NCI-H2227 (cell line): ENCODE measurements around the gene FSTL4.

Experiments used
- DNase-seq: peaks from one replicate; lab custom pipeline; 2025; ENCODE audit not compliant: unreplicated experiment; lab: John Stamatoyannopoulos, UW

Gene FSTL4

DNA sequence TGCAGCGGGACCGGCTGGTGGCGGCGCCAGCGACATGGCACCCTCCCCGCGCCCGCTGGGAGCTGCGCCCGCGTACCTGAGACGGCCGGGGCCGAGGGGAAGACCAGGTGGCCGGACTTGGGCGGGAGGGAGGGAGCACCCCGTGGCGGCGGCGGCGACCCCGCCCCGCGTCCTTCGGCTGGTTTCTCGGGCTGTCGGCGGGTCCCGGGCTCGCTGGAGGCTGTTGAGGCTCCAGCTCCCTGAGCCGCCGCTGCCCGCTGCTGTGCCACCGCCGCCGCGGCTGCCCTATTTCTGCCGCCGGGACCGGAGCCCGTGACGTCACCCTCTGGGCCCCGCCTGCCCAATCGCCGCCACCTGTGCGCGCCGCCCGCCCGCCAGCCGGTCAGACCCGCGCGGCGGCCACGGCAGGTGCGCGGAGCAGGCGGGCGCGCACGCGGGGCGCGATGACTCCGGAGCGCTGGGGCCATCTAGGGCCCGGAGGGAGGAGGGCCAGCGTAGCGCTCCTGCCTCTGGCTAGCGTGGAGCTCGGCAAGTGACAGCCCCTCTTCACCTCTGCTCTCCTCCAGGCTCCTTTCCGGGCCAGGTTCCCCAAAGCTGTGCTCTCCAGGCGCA, at the start of gene FSTL4:
FSTL4 (minus strand) TSS at position 293 of the 612 bp plus-strand sequence.
- peak; percentile 68 for DNase-seq

DNA sequence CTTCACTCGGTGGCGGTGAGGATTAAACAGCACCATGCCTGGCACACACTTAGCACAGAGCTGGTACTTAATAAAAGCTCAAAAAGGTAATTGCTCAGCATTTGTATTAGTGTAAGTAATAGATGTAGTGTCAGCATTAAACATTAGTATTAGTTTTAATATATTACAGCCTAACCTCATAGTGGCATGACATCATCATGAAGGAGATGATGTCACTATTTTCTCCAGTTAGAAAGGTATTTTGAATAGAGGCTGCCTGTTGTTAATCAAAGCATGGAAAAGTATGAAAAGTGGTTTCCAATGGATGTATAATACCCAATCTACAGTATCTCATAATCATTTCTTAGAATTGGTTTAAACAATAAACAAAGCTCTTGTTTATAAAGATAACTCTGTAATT, 49.0 kb upstream of the FSTL4 start:
- DNase-seq = no peak

DNA sequence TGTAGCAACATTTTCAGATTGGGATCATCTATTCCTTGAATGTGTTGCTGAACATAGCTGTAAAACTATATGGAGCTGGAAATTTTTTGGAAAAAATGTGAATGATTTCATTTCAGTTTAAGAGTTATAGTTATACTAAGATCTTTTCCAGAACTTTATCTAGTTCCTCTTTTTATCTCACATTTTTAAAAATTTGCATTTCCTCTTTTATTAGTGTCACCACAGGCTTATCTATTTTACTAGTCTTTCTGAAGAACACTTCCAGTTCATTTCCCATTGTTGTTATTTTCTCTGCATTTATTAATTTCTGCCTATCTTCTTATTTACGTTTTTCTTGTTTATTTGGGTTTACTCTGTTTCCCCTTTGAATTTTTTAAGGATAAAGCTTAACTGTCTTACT, 46.0 kb upstream of the FSTL4 start:
- no peak for DNase-seq

DNA sequence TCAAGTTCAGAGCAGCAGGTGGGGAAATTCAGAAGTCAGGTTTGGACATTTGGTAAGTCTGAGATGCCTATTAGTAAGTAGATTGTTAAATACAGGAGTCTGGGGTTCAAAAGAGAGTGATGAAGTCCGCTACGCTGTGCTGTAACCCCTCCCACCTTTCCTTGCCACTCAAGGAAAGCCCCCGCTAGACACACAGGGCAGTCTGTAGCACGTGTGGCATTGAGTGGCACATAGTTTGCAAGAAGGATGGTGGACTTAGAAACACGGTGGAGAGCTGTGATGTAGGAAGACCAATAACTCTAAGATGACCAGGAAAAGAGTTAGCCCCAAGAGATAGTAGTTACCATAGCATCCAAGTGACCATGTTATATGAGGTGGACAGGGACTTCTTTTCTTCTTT, 44.7 kb upstream of the FSTL4 start:
- no peak for DNase-seq

- no peak for DNase-seq
Measured at GRCh38 chr5:133655966-133656365, 43.6 kb upstream of the FSTL4 start.

GRCh38 chr5:133653760-133654049, 41.4 kb upstream of the FSTL4 start:
- DNase-seq = no peak

- DNase-seq = no peak
Measured at GRCh38 chr5:133652951-133653759, 40.8 kb upstream of the FSTL4 start.

GRCh38 chr5:133644000-133644865, 31.9 kb upstream of the FSTL4 start:
- DNase-seq = no peak

GRCh38 chr5:133643365-133643764, 31.0 kb upstream of the FSTL4 start:
- no peak for DNase-seq

DNA sequence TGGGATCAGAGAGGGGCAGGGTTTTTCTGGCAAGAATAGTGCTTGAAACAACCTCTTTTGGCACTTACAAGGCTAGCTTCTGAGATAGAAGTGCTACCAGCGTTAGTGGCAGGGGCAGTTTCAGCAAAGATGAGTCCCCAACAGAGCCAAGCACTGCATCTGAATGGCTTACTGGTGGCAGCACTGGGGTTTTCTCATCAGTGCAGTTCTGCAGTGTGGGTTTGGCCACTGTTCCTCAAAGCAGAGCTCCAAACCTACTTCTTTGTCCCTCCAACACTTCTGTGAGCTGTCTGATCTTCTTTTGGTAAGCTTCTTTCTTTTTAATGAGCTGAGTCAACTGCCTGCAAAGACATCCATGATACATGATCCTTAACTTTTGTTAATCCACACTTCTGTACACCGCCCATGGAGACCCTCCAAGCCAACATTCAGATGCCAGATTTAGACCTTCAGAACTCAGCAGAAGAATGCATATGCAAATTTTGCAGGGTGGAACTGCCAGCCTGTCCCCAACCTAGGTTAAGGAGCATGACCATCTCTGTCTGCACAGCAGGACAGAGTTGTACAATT, 29.9 kb upstream of the FSTL4 start:
- DNase-seq = no peak

- no peak for DNase-seq
Measured at GRCh38 chr5:133641683-133642082, 29.3 kb upstream of the FSTL4 start.

GRCh38 chr5:133639850-133640528, 27.6 kb upstream of the FSTL4 start:
- DNase-seq = no peak

DNA sequence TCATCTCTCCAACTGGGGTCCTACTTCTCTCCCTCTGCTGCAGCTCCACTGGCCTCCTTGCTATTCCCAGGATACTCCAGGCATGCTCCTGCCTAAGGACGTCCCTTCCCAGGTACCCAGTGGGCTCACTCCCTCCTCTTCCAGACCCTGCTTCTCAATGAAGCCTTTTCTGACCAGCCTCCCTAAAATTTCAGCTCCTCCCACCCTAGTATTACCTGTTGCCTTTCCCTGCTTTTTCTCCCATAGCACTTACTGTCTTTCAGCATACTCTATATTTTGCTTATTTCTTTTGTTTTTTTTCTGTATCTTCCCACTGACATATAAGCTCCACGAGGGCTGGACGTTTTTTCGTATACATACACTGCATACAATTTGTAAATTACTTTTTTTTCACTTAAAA, 26.1 kb upstream of the FSTL4 start:
- no peak for DNase-seq

DNA sequence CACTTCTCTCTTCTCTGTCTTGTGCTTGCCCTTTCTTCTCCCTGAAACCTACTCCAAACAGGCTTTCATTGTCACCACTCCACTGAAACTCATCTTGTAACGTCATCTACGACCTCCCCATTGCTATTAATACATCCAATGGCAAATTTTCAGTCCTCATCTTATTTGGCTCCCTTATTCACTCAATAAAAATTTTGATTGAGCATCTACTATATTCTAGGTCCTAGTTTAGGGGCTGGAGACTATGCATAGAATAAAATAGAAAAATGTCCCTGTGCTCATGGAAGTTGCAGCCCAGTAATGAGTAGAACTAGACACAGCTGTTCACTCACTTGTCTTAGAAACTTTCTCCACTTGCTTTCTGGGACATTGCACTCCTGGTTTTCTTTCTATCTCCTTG, 24.9 kb upstream of the FSTL4 start:
- no peak for DNase-seq

DNA sequence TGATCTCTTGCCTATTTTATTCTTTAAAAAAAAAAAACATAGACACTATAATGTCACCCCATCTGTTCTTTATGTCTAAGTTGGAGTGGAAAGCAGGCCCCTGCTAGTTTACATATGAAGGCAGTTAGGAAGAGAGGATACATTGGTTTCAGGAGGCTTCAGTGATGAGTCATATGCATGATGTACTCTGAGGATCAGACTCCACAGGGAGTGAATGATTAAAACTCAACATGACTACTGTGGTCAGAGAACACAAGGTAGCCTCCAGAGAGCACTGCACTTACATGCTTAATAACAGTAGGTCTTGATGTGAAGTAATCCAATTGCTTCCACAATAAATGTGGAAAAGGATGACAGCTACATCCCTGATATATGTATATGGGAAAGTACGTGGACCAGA, 22.7 kb upstream of the FSTL4 start:
- no peak for DNase-seq

- DNase-seq = no peak
Measured at GRCh38 chr5:133627180-133627579, 14.8 kb upstream of the FSTL4 start.

GRCh38 chr5:133624316-133624715, 12.0 kb upstream of the FSTL4 start:
- no peak for DNase-seq

GRCh38 chr5:133618141-133618540, 5.8 kb upstream of the FSTL4 start:
- no peak for DNase-seq

DNA sequence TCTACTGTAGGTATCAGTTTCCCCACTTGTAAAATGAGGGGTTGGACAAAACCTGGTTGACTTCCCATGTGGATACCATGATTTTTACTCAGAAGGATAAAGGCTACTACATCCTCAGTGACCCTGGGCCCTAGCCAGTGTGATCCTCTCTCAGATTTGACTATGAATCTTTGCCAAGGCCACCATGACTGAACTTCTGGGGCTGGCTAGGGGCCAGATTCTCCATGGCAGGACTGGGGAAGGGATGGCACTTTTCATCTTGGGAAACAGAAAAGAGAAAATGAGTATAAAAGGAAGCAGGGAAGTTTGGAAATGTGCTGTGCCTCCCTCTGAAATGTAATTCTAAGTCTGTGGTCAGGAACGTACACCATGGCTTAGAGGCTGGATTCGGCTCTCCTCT, 1.4 kb upstream of the FSTL4 start:
- DNase-seq = no peak

- no peak for DNase-seq
Measured at GRCh38 chr5:133613184-133613583, 843 bp upstream of the FSTL4 start.
